HG03280 (cell line): Measurements from ENCODE around the gene HOPX.
"Not testable (repeated sequence)": the region's sequence is repeated elsewhere in the genome, so short reads cannot be mapped to it uniquely, and the experiment has no call there.

Experiments used
- ATAC-seq: cut with Tn5 transposase; IDR thresholded peaks from one replicate; pipeline ENCODE4 v1.9.1; 2021; ENCODE audit warnings: mild to moderate bottlenecking, moderate library complexity; ENCODE audit not compliant: unreplicated experiment

The HOPX gene

DNA sequence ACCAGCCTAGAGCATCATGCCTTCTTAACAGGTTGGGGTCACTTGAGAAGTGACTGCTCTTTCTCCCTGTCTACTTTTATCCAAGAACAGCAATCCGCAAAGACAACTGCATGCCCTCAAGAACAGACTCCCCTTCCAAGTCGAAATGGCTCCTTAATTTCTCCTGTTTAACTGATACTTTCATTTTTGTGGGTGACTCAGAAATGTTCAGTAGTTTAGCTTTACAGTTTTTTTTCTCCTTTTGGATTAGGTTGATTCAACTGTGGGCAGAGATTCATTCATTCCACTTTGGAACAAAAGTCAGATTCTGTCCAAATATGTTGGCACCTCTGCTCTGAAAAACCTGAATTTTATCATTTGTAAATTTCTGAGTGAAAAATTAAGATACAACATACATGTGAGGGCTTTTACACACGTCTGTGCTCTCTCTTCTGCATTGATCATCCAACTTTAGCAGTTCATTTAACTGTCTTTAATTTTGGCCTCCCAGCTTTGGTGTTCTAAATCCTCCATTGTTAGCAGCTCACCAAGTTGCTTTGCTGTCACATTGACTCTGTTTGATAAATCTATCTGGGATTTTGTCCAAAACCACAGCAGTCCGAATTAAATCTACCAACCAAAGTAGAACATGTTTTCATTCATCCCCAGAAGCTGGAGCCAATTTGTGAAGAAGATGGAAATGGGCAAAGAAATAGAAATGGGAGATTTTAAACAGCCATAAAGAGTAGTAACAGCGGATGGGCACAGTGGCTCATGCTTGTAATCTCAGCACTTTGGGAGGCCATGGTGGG is 50.0 kb downstream of the HOPX start:
- no peak for ATAC-seq

DNA sequence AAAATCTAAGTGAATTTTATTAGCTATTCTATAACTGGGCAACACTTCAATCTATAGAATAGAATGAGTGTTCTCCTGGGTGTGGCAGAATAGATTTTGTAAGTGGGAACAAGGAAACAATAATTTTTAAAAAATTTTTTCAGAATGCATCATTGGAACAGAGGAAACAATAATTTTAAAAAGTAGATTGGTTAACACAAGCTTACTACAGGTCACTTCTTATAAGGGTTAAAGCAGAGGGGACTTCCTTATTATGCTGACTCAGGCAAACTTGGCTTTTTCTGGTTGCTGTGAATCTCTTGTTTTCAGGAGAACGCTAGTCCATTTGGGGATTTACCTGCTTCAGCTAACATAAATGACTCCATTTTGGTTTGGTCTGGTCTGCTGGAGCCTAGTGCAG is 52.5 kb downstream of the HOPX start:
- no peak for ATAC-seq

DNA sequence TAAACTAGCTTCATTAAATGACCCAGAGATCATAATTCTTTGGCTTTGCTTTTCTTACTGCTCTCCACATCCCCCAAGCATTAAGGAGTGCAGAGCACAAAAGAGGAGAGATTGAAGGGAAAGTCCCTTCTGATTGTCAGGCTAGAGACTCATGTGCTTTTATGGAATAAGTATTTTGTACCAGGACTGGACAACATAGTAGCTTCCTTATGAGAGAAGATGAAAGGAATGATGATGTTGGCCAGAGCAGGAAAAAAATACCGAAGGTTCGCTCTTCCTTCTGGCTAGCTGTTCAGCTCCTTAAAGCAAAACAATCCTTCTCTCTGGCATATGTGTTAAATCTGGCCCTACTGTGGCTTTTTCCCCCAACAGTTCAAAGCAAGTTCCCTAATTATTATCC is 53.1 kb downstream of the HOPX start:
- ATAC-seq, result no peak

DNA sequence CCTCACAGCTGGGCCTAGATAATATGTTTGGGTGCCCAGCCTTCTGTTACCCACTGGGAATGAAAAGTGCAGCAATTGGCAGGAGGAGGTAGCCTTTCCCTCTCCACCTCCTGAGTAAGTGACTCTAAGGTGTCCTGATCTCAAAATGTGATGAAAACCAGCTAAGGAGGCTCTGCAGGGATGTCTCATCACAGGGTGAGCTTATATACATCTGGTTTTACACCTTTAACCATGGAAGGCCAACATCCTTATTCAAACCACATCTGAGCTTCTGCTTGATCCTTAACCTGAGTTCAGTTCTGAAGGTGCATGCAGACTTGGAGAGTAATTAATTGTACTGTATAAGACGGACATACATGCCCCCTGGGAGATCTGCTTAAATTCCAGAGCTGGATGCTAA is 53.7 kb downstream of the HOPX start:
- no peak for ATAC-seq

DNA sequence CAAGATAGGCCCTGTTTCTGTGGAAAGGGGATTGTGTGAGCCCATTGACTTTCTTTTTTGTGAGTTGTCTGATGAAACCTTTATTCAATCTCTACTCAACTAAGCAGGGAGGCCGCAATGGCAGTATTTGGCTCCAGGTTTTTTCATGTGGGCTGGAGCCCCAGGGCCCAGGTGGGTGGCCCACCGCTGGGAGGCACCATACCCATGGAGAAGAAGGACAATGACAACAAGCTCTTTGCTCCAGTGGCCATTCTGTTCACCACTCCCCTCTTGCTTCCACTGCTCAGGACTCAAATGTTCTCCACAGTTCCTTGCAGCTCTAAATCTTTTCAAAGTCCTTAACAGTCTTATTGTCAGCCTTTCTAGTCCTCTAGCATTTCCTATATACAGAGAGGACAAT is 54.1 kb downstream of the HOPX start:
- no peak for ATAC-seq

DNA sequence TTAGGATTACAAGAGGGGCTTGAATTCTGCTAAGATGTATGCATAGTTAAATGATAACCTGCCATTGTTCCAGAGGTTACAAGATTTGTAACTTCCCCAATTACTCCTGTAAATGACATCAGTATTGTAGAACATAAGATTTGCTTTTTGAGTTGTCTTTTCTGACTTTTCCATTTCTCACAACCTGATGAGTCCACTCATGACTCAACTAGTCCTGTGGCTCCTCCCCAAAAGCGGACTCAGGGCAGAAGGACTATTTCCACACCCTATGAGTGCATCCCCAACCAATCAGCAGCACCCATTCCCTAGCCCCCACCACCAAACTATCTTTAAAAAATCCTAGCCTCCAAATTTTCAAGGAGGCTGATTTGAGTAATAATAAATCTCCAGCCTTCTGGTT is 54.7 kb downstream of the HOPX start:
- no peak for ATAC-seq

DNA sequence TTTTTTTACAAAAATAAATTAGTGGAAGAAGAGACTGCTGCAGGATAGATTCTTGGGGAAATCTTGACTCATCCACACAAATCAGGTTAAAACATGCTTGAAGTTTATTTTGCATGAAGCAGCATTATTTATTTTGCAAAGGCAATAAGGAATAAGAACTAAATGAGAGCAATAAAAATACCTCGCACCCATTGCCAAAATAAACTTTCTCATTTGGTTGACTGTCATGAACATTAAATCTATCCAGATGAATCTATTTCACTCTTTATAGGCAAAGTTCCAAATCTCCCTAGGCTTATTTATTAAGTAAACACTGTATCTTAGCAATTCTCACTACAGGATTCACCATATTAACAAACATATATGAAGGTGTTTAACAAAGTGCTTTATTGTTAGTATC is 58.9 kb downstream of the HOPX start:
- no peak for ATAC-seq

DNA sequence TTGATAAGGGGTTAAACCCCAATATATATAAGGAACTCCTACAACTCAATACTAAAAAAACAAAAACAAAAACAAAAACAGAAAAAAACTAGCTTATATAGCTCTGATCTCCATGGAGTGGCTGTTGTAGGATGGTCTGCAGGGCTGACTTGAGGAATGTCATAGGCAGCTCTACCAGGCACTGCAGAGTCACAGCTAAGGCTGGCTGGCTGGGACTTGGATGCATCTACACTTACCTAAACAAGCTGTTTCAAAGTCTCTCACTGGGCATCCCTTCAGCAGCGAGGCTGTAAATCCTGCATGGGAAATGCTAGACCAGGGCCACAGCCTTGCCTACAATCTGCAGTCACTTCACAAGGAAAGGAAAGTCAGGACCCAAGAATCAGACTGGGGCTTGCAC is 61.3 kb downstream of the HOPX start:
- no peak for ATAC-seq

DNA sequence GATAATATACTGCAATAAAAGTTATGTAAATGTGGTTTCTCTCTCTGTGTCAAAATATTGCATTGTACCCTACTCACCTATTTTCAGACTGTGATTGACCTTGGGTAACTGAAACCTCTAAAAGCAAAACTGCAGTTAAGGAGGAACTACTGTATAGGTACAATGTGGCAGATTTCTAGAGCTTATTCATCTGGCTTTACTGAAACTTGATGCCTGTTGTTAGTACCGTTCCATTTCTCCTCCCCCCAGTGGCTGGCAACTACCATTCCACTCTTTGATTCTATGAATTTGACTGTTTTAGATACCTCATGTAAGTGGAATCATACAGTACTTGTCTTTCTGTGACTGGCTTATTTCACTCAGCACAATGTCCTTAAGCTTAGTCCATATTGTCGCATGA is 61.9 kb downstream of the HOPX start:
- ATAC-seq, result peak; percentile 82

DNA sequence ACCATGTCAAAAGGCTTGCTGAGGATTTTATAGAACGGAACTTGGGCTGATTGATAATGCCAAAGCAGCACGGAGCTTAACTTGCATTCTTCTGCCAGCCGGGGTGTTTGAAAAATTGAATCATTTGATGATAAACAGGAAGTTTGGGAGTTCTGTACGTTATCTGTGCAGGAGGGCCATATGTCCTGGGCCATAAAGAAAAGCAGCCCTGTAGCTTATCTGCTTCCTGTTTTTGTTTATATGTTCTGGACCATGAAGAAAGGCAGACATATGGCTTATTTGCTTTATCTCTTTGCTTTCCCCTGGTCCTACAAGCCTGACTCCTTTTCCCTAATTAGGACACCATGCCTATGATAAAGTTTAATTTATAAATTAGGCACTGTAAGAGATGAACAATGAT is 62.4 kb downstream of the HOPX start:
- no peak for ATAC-seq

DNA sequence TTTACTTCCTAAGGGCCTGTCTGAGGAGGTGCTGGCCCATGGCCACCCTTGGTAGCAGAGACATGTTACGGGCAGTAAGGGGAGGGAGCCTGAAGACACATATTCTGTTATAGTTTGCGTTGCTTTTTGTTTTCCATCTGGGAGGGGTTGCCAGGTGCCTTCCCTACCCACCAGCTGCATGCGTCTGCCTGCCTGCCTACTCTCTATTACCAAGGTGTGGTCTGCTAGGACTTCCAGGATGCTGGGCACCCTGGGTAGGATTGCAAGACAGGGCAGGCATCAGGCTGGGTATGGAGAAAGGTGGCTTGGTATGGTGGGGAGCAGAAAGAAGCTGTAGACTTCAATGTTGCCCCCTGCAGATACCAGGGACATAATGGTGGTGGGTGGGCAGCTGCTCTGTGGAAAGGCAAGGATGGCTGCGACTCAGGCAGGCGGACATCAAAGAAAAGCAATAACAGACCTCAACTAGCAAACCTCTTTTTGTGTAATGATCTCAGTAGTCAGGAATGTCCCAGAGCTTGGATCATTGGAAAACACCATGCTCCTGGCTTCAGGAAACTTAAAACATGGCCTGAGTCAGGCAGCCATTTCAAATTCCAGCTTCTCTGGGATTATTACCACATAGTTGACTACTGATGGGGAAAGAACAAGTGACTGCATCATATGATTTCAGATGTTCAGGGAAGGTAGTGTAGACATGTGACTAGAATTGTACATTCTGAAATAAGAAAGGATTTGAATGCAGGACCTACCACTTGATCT is 67.8 kb downstream of the HOPX start:
- ATAC-seq, result no peak

DNA sequence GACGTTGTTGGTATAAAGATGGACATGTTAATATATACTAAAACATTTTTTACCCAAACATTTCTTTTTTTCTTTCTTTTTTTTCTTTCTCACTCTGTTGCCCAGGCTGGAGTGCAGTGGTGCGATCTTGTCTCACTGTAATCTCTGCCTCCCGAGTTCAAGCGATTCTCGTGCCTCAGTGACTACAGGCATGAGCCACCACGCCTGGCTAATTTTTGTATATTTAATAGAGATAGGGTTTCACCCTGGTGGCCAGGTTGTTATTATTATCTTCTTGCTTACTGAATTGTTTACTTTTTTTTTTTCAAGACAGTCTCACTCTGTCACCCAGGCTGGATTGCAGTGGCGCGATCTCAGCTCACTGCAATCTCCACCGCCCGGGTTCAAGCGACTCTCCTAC is 68.8 kb downstream of the HOPX start:
- no peak for ATAC-seq

DNA sequence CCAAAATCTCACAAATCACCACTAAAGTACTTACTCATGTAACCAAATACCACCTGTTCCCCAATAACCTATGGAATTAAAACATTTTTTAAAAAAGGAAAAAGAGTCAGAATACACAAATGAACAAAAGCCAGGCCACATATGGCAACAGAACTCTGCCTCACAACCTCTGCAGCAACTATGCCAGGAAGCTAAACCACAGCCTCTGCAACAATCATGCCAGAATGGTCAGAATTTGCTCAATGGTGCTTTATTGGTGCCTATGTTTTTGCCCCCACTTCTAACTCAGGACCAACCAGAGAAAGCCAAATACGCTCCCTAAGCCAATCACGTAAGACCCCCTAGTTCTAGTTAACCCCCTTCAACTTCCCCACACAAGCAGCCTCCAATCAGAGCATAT is 69.6 kb downstream of the HOPX start:
- ATAC-seq, result no peak

DNA sequence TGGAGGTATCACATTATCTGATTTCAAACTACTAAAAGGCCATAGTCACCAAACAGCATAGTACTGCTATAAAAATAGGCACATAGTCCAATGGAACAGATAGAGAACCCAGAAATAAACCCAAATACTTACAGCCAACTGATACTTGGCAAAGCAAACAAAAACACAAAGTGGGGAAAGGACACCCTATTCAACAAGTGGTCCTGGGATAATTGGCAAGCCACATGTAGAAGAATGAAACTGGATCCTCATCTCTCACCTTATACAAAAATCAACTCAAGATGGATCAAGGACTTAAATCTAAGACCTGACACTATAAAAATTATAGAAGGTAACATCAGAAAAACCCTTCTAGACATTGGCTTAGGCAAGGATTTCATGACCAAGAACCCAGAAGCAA is 70.9 kb downstream of the HOPX start:
- not testable (repeated sequence) for ATAC-seq

DNA sequence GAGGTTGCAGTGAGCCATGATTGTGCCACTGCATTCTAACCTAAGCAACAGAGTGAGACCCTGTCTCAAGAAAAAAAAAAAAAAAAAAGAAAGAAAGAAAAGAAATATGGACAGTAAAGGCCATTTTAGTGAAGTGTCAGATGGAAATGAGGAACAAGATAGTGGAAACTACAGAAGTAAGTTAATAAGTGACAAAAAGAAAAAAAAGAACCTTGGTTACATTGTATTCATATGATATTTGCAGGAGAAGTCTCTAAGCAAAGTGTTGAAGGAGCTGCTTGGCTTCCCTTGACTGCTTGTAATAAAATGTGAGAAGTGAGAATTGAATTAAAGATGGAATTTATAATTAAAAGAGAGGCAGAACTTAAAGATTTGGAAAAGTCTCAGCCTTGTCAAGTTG is 73.2 kb downstream of the HOPX start:
- ATAC-seq, result no peak

DNA sequence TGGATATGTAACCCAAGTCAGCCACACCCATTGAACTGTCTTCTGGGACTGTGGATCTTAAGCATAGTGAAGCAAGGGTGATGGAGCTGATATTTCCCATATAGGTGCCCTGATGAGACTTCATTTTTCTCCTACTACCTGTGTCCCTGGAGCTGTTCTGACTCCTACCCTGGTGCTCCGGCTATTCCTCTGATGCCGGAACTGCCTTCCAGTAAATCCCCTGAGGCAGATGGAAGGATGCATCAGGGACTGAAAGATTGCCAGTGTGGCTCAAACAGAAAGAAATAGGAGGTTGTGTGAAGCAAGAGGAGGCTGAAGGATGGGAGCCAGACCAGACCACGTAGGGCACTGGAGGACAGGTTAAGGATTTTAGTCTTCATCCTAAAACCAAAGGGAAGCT is 74.7 kb downstream of the HOPX start:
- no peak for ATAC-seq

DNA sequence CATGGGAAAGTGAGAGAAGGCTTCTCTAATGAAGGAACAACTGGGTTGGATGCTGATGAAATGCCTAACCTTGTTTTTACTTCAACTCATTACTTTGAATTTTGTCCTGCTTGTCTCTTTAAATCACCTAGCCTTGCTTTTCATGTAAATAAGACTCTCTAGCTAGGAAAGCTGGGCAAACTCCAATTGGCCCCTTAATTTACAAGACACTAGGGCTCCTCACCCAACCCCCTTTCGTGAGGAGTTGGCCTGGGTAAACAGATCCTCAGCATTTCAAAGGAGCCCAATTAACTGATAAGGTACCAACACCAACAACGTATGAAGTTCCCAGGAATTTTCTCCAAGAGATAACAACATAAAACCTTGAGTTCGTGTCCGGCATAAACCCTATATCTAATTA is 75.6 kb downstream of the HOPX start:
- not testable (repeated sequence) for ATAC-seq

DNA sequence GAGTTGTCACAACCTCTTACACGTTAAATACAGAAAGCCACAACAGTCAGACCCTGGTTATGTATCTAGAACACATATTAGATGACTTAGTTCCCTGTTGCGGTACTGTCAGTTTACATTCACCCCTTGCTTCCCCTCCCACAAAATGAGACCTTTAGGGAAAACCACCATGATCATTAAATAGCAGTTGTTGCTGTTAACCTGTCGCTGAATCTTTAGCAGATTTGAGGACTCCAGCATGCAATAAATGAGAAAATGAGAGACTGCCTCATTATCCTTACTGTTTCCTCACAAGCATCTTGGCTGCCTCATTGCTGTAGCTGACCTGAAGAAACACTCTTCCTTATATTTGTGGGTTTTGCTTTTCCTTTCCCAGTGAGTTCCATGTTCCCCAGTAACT is 77.8 kb downstream of the HOPX start:
- ATAC-seq, result no peak
